ENCODE results near the gene SERPINB7.

DNA sequence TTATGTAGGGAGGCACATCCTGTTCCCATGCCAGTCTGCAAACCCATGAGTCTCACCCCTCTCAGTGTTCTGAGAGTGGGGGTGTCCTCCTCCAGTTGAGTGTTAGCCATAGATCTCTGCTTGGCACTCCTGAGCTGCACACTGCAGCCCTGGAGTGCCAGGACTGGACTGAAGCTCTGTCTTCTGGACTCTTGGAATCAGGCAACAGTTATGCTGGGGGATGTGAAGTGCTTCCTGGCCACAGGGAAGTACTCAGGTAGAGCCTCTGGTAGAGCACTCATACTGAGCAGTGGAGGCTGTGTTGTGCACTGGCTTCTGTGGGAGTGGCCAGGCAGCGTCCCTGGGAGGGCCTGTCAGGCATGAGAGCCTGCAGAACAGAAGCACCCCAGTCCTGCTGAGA, 43.0 kb downstream of the SERPINB7 start:
- TF ChIP-seq, protein P1, sequence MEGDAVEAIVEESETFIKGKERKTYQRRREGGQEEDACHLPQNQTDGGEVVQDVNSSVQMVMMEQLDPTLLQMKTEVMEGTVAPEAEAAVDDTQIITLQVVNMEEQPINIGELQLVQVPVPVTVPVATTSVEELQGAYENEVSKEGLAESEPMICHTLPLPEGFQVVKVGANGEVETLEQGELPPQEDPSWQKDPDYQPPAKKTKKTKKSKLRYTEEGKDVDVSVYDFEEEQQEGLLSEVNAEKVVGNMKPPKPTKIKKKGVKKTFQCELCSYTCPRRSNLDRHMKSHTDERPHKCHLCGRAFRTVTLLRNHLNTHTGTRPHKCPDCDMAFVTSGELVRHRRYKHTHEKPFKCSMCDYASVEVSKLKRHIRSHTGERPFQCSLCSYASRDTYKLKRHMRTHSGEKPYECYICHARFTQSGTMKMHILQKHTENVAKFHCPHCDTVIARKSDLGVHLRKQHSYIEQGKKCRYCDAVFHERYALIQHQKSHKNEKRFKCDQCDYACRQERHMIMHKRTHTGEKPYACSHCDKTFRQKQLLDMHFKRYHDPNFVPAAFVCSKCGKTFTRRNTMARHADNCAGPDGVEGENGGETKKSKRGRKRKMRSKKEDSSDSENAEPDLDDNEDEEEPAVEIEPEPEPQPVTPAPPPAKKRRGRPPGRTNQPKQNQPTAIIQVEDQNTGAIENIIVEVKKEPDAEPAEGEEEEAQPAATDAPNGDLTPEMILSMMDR (conservative IDR thresholded peaks at IDR 0.05): no peak
- TF ChIP-seq EZH2 (IDR thresholded peaks at IDR 0.05; ENCODE audit: low read depth): no peak

Data from PC-9 (cell line).